HG03175 (cell line): ENCODE results near the gene CCL4.
"Not testable (repeated sequence)": the region's sequence is repeated elsewhere in the genome, so short reads cannot be mapped to it uniquely, and the experiment has no call there.

ENCODE experiments used
- ATAC-seq: cut with Tn5 transposase; IDR thresholded peaks from one replicate; pipeline ENCODE4 v1.9.1; 2021; ENCODE audit warnings: mild to moderate bottlenecking, moderate library complexity; ENCODE audit not compliant: unreplicated experiment

Gene CCL4

DNA sequence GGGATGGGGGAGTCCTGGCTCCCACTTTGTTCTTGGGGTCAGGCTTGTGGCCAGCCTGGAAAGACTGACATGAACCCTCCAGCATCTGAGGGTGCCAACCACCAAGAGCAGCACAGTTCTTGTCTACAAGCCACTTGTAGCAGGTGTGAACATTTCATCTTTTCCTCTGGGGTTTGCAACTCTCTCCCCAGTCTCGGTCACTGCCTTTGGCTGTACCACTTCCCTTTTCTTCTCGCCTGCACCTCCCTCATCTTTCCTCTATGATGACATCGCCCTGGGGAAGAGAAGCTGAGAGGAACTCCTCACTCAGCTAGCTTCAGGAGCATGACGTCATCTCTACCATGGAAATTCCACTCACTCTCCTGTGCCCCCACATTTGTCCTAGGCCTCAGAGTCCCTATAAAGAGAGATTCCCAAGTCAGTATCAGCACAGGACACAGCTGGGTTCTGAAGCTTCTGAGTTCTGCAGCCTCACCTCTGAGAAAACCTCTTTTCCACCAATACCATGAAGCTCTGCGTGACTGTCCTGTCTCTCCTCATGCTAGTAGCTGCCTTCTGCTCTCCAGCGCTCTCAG, at the start of gene CCL4:
TSS of gene CCL4 (plus strand) at position 427 of the 575 bp plus-strand sequence. CDS start at position 506, 79 bp downstream.
- ATAC-seq: peak; percentile 86

DNA sequence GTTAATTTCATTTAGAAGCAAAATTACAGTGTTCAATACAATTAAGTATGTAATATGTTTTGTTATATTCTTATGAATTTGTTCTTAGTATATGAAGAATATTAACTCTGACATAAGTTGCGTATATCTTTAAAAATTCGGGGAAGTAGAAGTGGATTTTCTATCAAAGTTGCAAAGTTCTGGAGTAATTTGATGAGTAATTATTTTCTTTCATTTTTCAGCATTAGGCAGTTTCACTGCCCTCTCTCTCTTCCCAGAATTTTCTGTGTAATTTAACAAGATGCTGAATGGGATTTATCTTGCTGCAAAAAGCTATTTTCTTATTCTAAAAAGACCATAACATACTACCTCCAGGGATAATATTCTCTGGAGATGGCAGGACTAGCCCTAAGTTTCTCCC, 48.5 kb upstream of the CCL4 start:
- ATAC-seq: no peak

DNA sequence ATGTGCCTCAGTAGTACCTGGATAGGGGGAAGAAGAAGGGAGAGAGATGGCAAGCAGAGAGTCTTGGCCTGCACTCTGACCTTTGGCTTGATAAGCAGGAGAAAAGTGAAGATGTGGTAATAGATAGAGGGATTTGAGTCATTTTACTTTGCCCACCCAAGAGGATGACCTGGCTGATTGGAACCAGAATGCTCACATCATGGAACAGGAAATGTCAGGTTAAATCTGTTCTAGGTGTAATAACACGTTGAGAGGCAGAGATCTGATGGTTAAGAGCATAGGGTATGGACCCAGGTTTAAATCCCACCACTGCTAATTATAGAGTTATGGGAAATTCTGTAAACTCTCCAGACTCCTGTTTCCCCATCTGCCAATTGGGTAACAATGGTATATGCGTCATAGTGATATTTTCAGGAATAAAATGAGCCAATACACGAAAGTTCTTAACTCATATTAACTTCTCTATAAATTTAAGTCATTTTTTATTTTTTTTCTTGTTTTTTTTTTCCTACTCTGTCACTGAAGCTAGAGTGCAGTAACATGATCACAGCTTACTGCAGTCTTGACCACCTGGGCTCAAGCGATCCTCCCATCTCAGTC, 47.6 kb upstream of the CCL4 start:
- ATAC-seq: no peak

DNA sequence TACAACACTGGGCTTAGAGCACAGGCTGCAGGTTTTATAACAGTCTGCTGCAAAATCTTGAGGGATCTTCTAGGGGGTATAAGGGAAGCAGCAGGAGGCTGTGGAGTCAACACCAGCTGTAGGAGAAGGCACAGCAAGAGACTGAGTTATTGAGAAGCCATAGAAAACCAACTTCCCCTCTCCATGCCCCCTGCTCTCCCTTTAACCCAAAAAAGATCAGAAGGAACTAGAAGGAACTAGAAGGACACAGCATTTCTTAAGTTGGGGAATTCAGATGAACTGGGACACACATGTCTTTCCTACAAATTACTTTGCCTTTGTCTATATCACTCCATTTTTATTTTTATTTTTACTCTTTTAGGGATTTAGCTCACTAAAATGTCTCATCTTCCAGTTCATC, 45.7 kb upstream of the CCL4 start:
- no peak for ATAC-seq

DNA sequence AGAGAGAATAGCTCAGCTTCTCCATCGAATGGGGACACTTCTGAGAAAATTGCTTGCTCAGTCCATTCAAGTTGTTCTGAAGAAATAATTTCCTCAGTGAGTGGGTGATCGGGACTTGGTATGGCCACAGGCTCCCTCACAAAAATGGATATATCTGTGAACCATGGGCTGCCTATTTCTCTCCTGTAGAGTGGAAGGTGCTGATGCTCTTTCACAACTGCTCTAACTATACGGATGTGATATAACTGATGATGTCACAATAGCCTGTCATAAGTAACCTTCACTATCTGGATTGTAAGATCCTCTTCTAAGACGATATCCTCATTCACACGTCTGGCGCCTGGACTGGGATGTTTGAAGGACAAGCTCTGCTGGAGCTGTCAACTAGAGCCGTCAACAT, 44.2 kb upstream of the CCL4 start:
- no peak for ATAC-seq

DNA sequence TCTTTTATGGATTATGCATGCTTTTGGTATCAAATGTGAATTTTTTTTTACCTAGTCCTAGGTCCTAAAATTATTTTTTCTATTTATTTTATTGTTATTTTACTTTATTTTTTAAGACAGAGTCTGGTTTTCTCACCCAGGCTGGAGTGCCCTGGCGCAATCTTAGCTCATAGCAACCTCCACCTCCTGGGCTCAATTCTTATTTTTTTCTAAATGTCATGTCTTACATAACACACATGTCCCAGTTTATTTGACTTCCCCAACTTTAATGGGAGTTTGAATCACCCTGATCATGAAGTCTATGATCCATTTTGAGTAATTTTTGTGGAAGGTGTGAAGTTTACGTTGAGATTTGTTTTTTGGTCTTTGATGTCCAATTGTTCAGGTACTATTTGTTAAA, 42.8 kb upstream of the CCL4 start:
- no peak for ATAC-seq

DNA sequence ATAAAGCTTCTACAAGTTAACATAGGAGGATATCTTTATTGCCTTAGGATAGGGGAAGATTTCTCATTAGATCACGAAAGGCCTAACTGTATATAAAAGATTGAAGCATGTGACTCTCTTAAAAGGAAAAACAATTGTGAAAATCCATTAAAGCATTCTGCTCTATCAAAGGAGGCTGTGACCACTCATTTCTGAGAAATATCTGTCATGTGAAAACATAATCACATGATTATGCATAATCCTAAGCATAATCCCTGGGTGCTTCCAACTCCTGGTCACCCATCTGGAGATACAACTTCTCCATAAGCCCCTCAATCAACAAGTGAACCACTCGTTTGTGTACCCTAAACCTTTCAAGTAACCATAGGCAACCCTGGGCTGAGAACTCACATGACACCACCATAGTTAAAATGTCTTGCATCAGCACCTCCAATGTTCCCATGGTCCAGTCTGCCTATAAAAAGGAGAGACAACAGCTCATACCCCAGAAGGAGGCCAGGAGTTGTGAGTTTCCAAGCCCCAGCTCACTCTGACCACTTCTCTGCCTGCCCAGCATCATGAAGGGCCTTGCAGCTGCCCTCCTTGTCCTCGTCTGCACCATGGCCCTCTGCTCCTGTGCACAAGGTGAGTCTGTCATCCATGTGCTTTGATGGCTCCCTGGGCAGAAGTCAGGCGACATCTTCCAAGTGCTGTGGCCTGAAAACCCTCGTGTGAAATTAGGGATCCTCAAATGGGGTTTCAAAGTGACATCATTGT, 39.7 kb upstream of the CCL4 start, which contains the start of gene CCL18:
TSS of gene CCL18 (plus strand) at position 487 of the 756 bp plus-strand sequence. CDS start at position 558, 71 bp downstream.
- no peak for ATAC-seq

DNA sequence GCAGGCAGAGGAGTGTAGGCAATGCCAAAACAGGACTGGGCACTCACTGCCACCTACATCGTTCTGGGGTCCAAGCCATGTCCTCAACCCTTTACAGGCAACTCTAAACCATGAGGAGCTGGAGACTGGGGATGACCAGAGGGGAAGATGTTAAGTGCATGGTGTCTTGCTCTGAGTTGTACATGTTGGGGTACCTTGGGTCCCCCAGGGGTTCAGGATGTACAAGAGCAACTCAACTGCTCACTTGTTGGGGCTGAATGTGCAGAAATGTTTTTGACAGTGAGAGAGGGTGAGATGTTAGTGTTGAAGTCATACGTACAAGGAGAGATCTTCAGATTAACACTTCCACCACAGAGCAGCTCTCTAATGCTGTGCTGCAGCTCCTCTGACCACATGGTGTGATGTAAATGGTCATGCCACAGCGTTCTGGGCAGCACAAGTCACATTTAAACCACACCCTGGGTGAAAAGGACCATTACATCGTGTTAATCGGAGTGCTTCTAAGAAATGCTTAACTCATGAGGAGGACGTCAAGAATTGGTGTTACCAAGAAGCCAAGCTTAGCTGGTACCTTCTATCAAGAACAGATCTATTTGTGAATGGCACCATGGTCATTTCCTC, 37.2 kb upstream of the CCL4 start:
- ATAC-seq: no peak

DNA sequence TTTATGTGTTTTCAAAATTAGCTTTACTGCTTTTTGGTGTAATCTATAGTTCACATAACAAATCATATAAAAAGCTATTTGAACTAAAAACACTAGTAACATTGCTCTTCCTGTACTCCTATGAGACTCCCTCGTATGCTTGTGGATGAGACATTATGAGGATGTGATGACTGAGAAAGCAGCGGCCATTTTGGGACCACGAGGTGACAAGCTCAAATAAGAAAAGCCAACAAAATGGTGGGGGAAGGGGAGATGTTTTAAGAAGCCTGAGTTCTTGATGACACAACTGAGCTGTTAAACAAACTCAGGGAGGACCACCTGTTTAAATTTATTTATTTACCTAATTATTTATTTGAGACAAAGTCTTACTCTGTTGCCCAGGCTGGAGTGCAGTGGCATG, 35.1 kb upstream of the CCL4 start:
- no peak for ATAC-seq

DNA sequence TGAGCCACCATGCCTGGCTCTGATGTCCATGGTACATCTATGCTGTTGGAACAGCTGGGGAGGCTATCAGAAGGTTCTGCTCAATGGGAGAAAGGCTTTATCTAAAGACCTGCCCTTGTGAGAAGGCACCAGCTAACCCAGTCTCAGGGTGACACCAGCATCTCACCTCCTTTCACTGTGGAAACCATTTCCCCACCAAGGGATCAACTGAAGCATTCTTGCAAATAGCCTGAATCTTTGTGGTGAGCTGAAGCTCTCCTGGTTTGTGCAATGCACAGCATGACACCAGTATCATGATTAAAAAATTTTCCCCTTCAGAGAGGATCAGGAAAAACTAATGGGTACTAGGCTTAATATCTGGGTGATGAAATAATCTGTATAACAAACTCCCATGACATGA, 34.5 kb upstream of the CCL4 start:
- no peak for ATAC-seq

DNA sequence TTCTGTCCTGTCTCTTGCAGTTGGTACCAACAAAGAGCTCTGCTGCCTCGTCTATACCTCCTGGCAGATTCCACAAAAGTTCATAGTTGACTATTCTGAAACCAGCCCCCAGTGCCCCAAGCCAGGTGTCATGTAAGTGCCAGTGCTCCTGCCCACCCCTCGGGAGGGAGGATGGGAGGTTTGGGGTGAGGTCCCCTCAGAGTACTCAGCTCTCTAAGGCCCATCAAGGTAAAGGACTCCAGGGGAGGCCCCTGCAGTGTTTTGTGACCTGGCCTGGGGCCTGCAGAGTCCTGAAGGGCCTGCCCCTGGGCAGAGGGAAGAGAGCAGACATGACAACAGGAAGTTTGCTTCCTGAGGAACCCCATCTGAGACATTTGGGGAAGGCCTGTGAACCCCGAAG, 33.2 kb upstream of the CCL4 start:
- no peak for ATAC-seq

DNA sequence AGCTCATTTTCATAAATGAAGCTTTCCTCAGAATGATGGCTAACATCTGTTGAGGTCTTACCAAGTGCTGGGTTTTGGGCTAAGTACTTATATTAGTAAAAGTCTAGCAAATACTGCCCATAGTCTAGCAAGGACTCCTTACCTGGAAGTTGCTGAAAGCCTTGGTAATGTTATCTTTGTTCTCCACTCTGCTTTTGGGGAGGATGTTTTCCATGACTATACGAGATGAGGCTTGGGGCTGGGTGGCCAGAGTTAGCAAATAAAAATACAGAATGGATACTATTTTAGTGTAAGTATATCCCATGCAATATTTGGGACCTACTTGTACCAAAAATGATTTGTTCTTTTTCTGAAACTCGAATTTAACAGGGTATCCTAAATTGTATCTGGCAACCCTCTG, 31.9 kb upstream of the CCL4 start:
- no peak for ATAC-seq

DNA sequence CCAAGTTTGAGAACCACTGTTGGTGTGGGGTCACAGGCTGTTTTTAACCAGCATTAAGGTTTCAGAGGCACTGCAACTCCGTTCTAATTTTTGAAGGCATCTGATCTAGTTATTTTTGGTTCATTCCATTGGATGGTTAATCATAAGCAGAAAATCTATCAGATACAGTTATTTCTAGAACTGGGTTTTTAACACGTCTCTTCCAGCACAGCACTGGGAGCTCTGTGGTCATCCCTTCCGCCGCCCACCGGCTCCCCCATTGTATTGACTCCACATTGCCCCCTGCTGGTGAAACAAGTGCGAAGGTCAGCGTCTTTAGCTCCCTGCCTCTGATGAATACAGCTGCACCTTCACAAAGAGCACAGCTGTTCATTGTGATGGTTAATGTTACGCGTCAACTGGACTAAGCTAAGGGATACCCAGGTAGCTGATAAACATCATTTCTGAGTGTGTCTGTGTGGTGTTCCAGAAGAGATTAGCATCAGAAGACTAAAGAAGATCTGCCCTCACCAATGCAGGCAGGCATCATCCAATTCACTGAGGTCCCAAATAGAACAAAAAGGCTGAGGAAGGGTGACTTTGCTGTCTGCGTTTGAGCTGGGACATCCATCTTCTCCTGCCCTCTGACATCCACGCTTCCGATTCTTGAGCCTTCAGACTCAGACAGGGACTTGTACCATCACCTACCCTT, 31.1 kb upstream of the CCL4 start:
- peak; percentile 56 for ATAC-seq

DNA sequence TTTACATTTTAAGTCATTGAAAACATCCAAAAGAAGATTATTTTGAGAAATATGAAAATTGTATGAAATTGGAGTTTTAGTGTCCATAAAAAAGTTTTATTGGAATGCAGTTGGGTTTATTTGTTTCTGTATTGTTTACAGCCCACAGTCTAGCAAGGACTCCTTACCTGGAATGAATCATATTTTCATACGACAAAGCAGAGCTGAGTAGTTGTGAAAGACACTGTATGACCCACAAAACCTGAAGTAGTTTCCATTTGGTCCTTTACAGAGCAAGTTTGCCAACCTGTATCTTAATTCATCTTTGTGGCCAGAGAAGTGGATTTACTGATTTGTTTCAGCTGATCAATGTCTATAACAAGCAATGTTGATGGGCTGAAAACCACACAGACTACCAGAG, 29.3 kb upstream of the CCL4 start:
- no peak for ATAC-seq

DNA sequence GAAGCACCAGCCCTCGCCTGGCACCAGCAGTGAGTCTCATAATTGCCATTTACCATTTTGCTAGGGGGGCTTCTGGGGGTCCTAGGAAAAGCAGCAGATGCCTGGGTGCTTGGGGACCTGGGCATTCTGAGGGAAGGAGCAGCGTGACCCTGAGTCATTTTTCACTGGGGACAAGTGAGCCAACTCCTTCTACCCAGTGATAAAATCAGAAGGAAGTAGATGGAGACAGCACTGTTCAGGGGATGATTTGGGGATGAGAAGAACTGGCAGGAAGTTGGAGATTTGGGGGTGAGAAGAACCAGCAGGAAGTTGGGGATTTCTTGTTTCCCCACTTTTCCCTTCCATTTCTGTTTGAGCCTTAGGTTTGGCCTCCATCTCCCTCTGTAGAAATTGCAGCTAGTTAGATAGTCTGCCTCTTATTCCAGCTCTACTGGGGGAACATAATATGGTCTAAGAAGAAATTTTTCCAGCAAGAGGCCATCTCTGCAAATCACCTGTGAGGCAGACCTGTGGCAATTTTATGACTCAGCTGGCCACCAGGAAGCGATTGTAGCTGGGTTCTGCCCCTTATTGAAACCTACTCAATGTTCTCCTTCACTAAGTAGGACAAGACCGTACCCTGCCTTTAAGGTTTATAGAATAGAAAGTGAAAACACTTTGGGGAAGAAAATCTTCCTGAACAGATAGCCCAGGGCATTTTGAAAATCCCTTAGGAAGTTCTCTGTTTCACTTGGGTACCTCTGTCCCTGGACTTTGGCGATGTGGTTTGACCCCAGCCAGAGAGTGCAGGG, 21.8 kb upstream of the CCL4 start:
- peak; percentile 31 for ATAC-seq

DNA sequence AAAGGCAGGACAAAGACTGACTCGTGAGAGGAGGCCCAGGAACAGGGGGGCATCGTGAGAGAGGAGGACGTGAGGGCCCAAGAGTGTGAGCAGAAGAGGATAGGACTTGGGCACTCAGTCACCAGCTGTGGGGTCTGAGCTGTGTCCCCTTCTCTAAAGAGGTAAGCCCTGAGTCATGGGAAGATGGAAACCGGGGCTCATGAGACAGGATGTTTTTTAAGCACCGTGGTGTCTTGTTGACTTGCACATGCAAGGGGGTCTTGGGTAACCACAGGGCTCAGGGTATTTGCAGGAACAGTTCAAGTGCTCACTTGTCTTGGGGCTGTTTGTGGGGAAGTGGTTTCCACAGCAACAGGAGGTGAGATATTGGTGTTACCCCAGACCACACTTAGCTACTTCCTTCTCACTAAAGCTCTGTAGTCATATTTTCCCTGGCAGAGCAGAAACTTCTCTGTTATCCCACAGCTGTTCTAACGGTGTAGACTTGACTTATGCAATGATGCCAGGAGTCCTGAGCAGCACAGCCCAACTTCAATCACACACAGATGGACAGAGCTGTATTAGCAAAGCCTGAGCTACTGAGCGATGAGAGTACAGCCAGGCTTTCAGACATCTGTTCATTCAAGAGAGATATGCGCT, 21.0 kb upstream of the CCL4 start:
- ATAC-seq: peak; percentile 77

DNA sequence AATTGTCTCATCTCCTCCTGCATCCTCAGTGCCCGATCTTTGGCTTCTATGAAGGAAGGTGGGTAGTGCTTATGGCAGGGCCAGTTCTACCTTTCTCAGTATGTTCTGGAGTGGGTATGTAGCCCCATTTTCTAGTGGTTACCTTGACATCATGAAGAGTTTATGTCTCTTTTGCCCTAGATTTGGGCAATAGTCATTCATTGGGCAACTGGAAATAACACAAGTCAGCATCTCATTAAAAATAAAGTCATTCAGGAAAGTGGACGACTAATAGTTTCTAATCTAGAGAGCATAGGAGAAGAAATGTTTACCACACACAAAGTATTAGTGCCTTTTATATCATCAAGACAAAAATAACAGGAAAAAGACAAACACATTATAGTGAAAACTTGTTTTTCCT, 19.9 kb upstream of the CCL4 start:
- not testable (repeated sequence) for ATAC-seq

DNA sequence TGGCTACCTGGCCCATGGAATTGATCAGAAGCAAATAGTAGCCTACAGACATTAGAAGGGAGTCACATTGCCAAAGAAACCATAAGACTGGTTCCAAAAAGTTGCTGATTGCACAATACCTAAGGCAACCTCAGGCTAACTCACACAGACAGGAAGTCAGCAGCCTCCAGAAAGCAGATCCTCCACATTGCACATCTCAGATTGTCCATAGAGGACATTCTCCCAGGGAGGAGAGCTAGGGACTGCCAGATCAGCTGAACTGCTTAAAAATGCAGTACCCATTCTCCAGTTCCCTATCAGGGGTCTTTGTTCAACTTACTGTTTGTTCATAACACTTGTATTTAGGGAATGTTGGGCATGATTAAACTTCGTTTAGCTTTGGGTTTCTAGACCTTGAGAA, 17.9 kb upstream of the CCL4 start:
- no peak for ATAC-seq

DNA sequence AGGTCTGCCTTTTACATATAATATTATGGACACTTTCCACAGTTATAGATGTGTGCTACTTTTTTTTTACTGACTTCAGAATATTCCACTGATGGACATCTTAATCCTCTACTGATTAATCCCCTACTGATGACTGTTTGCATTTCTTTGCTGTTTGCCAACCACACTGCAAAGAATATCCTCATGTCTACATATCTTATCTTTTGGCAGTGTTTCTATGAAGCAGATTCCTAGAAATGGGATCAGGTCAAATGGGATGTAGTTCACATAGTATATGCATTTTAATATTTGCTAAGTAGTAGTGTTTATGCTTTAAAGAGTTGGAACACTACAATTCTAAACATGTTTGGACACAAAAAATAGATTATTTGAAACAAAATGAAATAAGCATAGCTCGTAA, 16.8 kb upstream of the CCL4 start:
- ATAC-seq: no peak

DNA sequence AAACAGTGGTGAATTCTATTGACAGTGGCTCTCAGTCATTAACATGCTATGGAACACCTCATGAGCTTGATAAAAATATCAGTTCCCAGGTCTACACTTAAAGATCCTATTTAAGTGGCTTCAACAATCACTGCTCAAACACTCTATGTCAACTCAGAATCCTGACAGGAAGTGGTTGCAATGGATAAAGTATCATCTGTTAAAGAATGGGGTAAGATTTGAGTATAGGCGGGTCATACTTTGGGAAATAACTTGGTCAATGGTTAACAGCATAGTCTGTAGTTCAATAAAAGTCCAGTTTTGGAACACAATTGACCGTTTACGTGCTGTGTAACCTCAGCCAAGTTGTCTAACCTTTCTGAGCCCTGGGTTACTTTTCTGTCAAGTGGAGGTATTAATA, 16.2 kb upstream of the CCL4 start:
- ATAC-seq: not testable (repeated sequence)
